Fibroblast of mammary gland (primary cell): ENCODE results near the gene ILDR1.
A peak's percentile ranks its signal among the peaks of the same experiment; 100 is the strongest.

Experiments used
- DNase-seq: peaks from one replicate; pipeline ENCODE4 v3.0.0-alpha.2; 2010; ENCODE audit warnings: low read depth
- H3K4me3 ChIP-seq: 2 replicates; pipeline ENCODE4 v1.5.1; 2011; ENCODE audit warnings: low read depth, mild to moderate bottlenecking, low read length, moderate library complexity; ENCODE audit not compliant: control insufficient read depth
- TF ChIP-seq, protein P1 (sequence below): conservative IDR thresholded peaks from 2 replicates; pipeline ENCODE4 v1.5.1; 2011; ENCODE audit warnings: low read depth, low read length, inconsistent platforms; ENCODE audit not compliant: control insufficient read depth, insufficient read depth

Gene ILDR1

DNA sequence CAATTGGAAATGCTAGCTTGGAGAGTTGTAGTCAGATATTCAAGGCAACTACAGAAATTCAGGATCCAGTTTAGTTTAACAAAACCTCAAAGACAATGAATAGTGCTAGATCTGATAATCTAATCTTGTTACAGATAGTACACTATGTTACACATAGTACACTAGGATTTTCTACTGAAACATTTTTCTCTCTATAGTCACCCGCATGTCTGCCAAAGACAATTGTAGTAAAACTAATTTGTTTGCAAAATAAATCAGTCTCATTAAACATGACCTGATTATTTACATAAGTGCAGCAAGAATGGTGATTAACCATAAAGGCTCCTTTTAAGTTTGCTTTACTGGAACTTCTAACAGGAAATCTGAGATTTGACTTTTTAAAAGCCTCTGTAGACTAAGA lies 52.0 kb downstream of the ILDR1 start:
- H3K4me3 ChIP-seq, result no peak overlapping the region
- peak; percentile 16 for DNase-seq
- TF ChIP-seq, protein P1, sequence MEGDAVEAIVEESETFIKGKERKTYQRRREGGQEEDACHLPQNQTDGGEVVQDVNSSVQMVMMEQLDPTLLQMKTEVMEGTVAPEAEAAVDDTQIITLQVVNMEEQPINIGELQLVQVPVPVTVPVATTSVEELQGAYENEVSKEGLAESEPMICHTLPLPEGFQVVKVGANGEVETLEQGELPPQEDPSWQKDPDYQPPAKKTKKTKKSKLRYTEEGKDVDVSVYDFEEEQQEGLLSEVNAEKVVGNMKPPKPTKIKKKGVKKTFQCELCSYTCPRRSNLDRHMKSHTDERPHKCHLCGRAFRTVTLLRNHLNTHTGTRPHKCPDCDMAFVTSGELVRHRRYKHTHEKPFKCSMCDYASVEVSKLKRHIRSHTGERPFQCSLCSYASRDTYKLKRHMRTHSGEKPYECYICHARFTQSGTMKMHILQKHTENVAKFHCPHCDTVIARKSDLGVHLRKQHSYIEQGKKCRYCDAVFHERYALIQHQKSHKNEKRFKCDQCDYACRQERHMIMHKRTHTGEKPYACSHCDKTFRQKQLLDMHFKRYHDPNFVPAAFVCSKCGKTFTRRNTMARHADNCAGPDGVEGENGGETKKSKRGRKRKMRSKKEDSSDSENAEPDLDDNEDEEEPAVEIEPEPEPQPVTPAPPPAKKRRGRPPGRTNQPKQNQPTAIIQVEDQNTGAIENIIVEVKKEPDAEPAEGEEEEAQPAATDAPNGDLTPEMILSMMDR, result no peak

DNA sequence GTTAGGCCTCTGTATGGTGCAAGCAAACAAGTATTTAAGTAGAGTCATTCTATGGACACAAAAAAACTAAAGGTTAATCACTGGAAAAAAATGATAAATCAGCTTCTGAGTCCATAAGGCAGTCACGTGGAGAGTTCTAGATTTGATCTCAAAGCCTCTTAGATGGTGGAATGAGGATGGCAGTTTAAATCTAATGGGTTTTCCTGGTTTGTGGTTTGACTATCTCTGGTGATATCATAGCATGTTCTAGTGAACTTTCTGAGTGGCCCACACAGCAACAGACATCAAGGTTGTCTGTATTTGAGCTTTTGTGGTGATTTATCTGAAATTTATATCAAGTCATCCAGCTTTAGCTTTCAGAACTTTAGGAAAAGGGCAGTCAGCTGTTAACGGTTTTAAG lies 52.4 kb downstream of the ILDR1 start:
- no peak overlapping the region for H3K4me3 ChIP-seq
- no peak for DNase-seq
- TF ChIP-seq, protein P1, result no peak

DNA sequence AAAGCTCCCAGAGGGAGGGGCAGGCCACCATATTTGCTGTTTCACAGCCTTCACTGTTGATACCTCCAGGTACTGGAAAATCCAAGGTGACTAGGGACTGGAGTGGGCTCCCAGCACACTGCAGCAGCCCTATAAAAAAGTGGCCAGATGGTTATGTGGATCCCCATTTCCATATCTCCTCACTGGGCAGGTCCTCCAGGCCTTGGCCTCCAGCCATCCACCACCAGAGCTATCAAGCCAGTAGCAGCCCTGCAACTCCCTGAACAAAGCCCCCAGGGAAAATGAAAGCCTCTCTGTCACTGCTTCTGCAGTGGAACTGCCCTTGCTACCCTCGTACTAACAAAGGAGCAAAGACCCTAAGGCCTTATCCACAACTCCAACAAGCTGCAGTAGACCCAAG lies 58.4 kb downstream of the ILDR1 start:
- no peak for DNase-seq
- H3K4me3 ChIP-seq, result no peak overlapping the region
- TF ChIP-seq, protein P1, result no peak

DNA sequence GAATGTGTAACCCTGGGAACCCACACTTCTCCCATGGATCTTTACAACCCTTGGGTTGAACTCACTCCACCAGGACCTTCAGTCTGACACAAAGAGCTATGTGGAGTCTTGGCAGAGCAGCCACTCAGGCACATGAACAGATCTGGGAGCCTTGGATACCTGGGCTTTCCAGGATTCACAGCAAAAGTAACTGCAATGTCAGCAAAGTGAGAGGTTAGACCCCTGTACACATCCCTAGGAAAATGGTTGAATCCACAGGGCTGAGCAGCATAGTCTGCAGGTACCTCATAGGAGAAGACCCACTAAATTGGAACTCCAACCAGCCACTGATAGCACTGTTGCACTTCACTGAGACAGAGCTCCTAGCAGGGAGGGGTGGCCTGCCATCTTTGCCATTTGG lies 59.6 kb downstream of the ILDR1 start:
- no peak for DNase-seq
- H3K4me3 ChIP-seq, result no peak overlapping the region
- TF ChIP-seq, protein P1, result no peak

DNA sequence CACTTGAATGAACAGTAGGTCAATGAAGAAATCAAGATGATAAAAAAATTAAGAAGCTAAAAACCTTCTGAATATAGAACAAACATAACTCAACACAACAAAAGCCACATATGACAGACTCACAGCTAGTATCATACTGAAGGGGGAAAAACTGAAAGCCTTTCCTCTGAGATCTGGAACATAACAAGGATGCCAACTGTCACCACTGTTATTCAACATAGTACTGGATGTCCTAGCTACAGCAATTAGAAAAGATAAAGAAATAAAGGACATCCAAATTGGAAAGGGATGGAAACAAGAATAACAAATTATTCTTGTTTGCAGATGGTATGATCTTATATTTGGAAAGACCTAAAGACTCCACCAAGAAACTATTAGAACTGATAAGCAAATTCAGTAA lies 60.8 kb downstream of the ILDR1 start:
- TF ChIP-seq, protein P1, result no peak
- no peak for DNase-seq
- H3K4me3 ChIP-seq, result no peak overlapping the region

DNA sequence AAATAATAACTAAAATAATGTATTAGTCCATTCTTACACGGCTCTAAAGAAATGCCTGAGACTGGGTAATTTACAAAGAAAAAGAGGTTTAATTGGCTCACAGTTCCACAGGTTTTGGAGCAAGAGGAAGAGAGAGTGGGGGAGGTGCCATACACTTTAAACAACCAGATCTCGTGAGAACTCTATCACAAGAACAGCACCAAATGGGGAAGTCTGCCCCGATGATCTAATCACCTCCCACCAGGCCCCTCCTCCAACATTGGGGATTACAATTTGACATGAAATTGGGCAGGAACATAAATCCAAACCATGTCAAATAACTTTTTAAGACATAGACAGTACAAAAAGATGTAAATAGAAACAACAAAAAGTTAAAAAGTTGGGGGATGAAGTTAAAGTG lies 63.2 kb downstream of the ILDR1 start:
- H3K4me3 ChIP-seq, result no peak overlapping the region
- TF ChIP-seq, protein P1, result no peak
- no peak for DNase-seq
